Neural progenitor cell (in vitro differentiated cells): ENCODE measurements around the gene RAB6B. TPM values are rescaled to one million over a fixed set of nuclear protein-coding genes. Genes with fewer than 3 reads are reported as not detected.

ENCODE experiments used
- DNase-seq: peaks from one replicate; pipeline ENCODE4 v3.0.0-alpha.2; 2016; ENCODE audit warnings: low spot score
- H2AFZ ChIP-seq: fragments of 200-600 bp; sonication (generic); replicated peaks from 2 replicates; pipeline ENCODE4 v1.6.1; 2016; ENCODE audit warnings: antibody characterized with exemption
- H3F3A ChIP-seq: fragments of 200-600 bp; sonication (generic); 2 replicates; pipeline ENCODE4 v1.6.1; 2016; ENCODE audit warnings: antibody characterized with exemption, low read depth
- H3K27ac ChIP-seq: fragments of 200-600 bp; sonication (generic); 2 replicates; pipeline ENCODE4 v1.5.1; 2016; ENCODE audit warnings: mild to moderate bottlenecking
- H3K27me3 ChIP-seq: fragments of 200-600 bp; sonication (generic); 2 replicates; pipeline ENCODE4 v1.6.1; 2016; ENCODE audit warnings: mild to moderate bottlenecking, moderate library complexity
- H3K36me3 ChIP-seq: fragments of 200-600 bp; sonication (generic); 2 replicates; pipeline ENCODE4 v1.5.1; 2016
- H3K4me1 ChIP-seq: fragments of 200-600 bp; sonication (generic); 2 replicates; pipeline ENCODE4 v1.6.1; 2016; ENCODE audit warnings: mixed run types
- H3K4me2 ChIP-seq: fragments of 200-600 bp; sonication (generic); 2 replicates; pipeline ENCODE4 v1.6.1; 2016
- H3K4me3 ChIP-seq: fragments of 200-600 bp; sonication (generic); 2 replicates; pipeline ENCODE4 v1.5.1; 2016
- H3K79me2 ChIP-seq: fragments of 200-600 bp; sonication (generic); 2 replicates; pipeline ENCODE4 v1.6.1; 2016; ENCODE audit warnings: low read depth
- H3K9ac ChIP-seq: fragments of 200-600 bp; sonication (generic); 2 replicates; pipeline ENCODE4 v1.6.1; 2016
- H3K9me3 ChIP-seq: fragments of 200-600 bp; sonication (generic); 2 replicates; pipeline ENCODE4 v1.5.1; 2016; ENCODE audit warnings: low read depth
- H4K20me1 ChIP-seq: fragments of 200-600 bp; sonication (generic); 2 replicates; pipeline ENCODE4 v1.6.1; 2016; ENCODE audit warnings: low read depth
- H3K27ac Mint-ChIP-seq: 3 replicates; pipeline ENCODE4 v1.8.0; 2021; ENCODE audit warnings: mixed read lengths
- H3K27me3 Mint-ChIP-seq: 2 replicates; pipeline ENCODE4 v1.8.0; 2022; ENCODE audit warnings: low read depth, mild to moderate bottlenecking, inconsistent platforms, moderate library complexity, mixed read lengths; ENCODE audit not compliant: insufficient read depth
- H3K36me3 Mint-ChIP-seq: 3 replicates; pipeline ENCODE4 v1.8.0; 2021; ENCODE audit warnings: mixed read lengths
- H3K4me1 Mint-ChIP-seq: 3 replicates; pipeline ENCODE4 v1.8.0; 2021; ENCODE audit warnings: mixed read lengths
- H3K4me3 Mint-ChIP-seq: 3 replicates; pipeline ENCODE4 v1.8.0; 2021; ENCODE audit warnings: mild to moderate bottlenecking, moderate library complexity, mixed read lengths
- H3K9me3 Mint-ChIP-seq: 3 replicates; pipeline ENCODE4 v1.8.0; 2020; ENCODE audit warnings: mixed read lengths
- EZH2 ChIP-seq: fragments of 200-600 bp; sonication (generic); IDR thresholded peaks from 2 replicates; pipeline ENCODE4 v1.6.1; 2017; ENCODE audit warnings: antibody characterized with exemption, mild to moderate bottlenecking, moderate library complexity
- EZH2phosphoT487 ChIP-seq: fragments of 200-600 bp; sonication (generic); IDR thresholded peaks from 2 replicates; pipeline ENCODE4 v1.6.1; 2017; ENCODE audit warnings: antibody characterized with exemption
- total RNA-seq: library from RNA; depleted of rRNA; stranded (reverse); fragments of >200 nt; gene quantifications from 2 replicates; pipeline ENCODE4 v1.2.3, GENCODE V29; 2015; ENCODE audit warnings: low replicate concordance
- TF ChIP-seq, protein P1 (sequence below): fragments of 200-600 bp; sonication (generic); IDR thresholded peaks from 2 replicates; pipeline ENCODE4 v1.5.1; 2017; ENCODE audit warnings: antibody characterized with exemption, mild to moderate bottlenecking

Gene RAB6B
- total RNA-seq, 1 donor from 2014 or later, result 7.7 TPM

DNA sequence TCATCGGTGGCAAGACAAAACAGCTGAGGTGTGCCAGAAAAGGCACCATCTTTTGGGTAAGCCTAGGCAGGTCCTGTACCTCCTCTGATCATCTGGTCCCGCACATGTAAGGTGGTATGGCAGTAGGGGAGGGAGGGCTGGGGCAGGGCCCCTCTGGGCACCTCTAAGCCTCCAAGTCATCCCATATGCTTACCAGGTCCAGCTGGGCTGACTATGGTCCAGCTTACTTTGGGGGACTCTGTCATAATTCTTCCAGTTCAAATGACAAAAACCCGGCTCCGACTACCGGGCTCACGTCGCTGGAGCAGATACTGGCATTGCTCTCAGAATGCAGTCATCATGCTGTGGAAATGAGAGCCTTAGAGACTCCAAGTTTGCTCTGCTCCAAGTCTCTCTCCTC is 1.9 kb upstream of the RAB6B start:
- no peak overlapping the region for H3K4me2 ChIP-seq
- no peak overlapping the region for H3K9ac ChIP-seq
- Mint-ChIP-seq H3K9me3 (no peaks in the 10 kb centered on the region), H3K4me1 (peaks cover 10% of the 10 kb centered on the region), H3K27ac (no peak overlapping the region), H3K27me3 (peaks cover 26% of the 10 kb centered on the region), H3K36me3 (no peaks in the 10 kb centered on the region), H3K4me3 (peak overlapping the region; percentile 90)
- no peaks in the 10 kb centered on the region for H4K20me1 ChIP-seq
- TF ChIP-seq EZH2phosphoT487 (no peak), EZH2 (no peak)
- TF ChIP-seq, protein P1, sequence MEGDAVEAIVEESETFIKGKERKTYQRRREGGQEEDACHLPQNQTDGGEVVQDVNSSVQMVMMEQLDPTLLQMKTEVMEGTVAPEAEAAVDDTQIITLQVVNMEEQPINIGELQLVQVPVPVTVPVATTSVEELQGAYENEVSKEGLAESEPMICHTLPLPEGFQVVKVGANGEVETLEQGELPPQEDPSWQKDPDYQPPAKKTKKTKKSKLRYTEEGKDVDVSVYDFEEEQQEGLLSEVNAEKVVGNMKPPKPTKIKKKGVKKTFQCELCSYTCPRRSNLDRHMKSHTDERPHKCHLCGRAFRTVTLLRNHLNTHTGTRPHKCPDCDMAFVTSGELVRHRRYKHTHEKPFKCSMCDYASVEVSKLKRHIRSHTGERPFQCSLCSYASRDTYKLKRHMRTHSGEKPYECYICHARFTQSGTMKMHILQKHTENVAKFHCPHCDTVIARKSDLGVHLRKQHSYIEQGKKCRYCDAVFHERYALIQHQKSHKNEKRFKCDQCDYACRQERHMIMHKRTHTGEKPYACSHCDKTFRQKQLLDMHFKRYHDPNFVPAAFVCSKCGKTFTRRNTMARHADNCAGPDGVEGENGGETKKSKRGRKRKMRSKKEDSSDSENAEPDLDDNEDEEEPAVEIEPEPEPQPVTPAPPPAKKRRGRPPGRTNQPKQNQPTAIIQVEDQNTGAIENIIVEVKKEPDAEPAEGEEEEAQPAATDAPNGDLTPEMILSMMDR, result no peak
- H3K4me1 ChIP-seq, result peaks cover 11% of the 10 kb centered on the region
- peaks cover 3% of the 10 kb centered on the region for H3K79me2 ChIP-seq
- no peaks in the 10 kb centered on the region for H3F3A ChIP-seq
- H3K9me3 ChIP-seq, result no peaks in the 10 kb centered on the region
- H2AFZ ChIP-seq, result no peak overlapping the region
- peaks cover 65% of the 10 kb centered on the region for H3K27me3 ChIP-seq
- no peak overlapping the region for H3K27ac ChIP-seq
- H3K36me3 ChIP-seq, result no peaks in the 10 kb centered on the region
- no peak for DNase-seq
- no peak overlapping the region for H3K4me3 ChIP-seq

DNA sequence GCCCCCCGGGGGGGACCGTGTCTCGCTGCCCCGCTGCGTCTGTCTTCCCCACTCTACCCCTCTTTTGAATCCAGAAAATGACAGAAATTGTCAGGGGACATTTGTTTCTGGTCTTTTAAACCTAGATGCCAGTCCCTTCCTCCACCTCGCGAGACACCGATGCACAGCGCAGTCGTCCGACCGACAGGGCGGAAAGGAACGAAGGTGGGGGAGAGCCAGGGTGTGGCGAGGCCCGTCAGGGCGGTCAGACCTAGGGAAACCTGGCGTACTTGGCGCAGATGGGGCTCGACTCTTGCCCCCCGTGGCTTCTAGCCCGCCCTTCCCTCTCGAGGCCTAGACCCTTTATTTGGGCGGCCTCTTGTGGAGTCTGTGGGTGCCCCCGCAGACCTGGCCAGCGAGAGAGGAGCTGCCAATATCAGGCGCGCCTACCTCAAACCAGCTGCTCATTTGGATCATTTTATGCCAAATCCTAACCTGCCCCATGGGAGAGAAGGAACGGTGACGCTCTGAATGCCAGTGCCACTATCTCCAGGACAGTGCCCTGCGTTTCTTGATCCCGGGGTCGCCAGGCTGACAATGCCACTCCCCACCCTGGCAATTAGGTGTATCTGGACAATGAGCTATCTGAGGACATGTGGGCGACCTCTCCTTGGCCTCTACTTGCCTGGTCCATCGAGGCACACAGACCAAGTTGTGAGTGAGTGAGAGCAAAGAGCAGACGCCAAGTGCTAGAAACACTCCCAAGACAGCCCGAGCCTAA is 500 bp upstream of the RAB6B start:
- Mint-ChIP-seq H3K9me3 (no peaks in the 10 kb centered on the region), H3K36me3 (no peaks in the 10 kb centered on the region), H3K4me1 (peaks cover 18% of the 10 kb centered on the region), H3K27ac (no peak overlapping the region), H3K27me3 (peaks cover 31% of the 10 kb centered on the region), H3K4me3 (peak overlapping the region; percentile 90)
- TF ChIP-seq EZH2, result peak; percentile 68
- TF ChIP-seq, protein P1, result no peak
- no peak for TF ChIP-seq EZH2phosphoT487
- Histone ChIP-seq H3K4me3 (peak overlapping the region; percentile 97), H3K9me3 (no peaks in the 10 kb centered on the region), H3K4me2 (peak overlapping the region; percentile 88), H4K20me1 (peaks cover 6% of the 10 kb centered on the region), H3K9ac (peak overlapping the region; percentile 21), H2AFZ (peak overlapping the region; percentile 98), H3K27ac (no peak overlapping the region), H3K27me3 (peaks cover 65% of the 10 kb centered on the region), H3K36me3 (no peaks in the 10 kb centered on the region), H3F3A (no peaks in the 10 kb centered on the region), H3K79me2 (peaks cover 7% of the 10 kb centered on the region), H3K4me1 (peaks cover 21% of the 10 kb centered on the region)
- peak; percentile 50 for DNase-seq

DNA sequence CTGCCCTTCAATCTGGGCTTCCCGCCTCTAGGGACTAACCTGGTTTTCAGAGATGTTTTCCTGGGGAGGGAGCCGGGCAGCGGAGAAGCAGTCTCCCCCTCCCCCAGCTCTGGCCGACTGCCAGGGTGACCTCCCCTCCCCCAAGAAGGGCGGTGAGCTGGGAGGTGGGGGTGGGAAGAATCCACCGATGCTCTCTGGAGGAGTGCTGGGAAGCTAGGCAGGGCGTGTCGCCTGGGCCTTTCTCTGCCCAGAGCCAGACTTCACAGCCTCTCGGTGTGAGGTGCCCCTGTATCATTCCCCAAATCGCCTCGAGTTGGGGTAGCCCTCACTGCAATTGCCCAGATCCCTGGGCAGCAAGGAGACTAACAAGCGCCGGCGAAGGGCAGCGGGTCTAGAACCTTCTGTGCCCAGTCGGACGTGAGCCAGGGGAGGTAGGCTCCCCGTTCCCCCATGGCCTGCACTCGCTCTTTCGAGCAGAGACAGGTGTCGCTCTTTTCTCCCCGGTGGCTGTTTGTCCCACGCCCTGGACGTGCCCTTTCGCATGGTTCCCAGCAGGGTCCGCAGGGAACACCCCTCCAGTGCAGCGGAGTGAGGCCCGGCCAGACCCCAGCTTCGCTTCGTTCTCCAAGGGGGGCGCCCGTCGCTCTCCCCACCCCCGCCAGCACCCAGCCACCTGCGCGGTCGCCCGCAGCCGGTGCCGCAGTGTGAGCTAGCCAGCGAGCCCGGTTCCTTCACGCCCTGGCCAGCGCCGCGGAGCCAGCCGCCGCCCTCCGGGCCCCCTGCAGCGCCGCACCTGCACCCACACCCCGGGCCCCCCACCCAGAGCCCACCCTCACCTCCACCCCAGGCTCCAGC is 1.1 kb downstream of the RAB6B start:
- no peaks in the 10 kb centered on the region for H3K36me3 ChIP-seq
- peaks cover 7% of the 10 kb centered on the region for H3K79me2 ChIP-seq
- no peak overlapping the region for H3K9ac ChIP-seq
- H3F3A ChIP-seq, result no peaks in the 10 kb centered on the region
- H3K27ac Mint-ChIP-seq, result no peak overlapping the region
- H3K4me1 Mint-ChIP-seq, result peaks cover 22% of the 10 kb centered on the region
- no peaks in the 10 kb centered on the region for H3K9me3 ChIP-seq
- peaks cover 65% of the 10 kb centered on the region for H3K27me3 ChIP-seq
- H3K4me3 Mint-ChIP-seq, result peak overlapping the region; percentile 80
- H3K27ac ChIP-seq, result no peak overlapping the region
- H3K4me1 ChIP-seq, result peaks cover 23% of the 10 kb centered on the region
- TF ChIP-seq EZH2 (no peak), EZH2phosphoT487 (no peak)
- TF ChIP-seq, protein P1, result no peak
- H3K9me3 Mint-ChIP-seq, result no peaks in the 10 kb centered on the region
- H3K27me3 Mint-ChIP-seq, result peaks cover 29% of the 10 kb centered on the region
- H3K4me2 ChIP-seq, result peak overlapping the region; percentile 88
- H4K20me1 ChIP-seq, result peaks cover 13% of the 10 kb centered on the region
- peak overlapping the region; percentile 98 for H2AFZ ChIP-seq
- peak overlapping the region; percentile 97 for H3K4me3 ChIP-seq
- peak; percentile 49 for DNase-seq
- H3K36me3 Mint-ChIP-seq, result no peaks in the 10 kb centered on the region
